HepG2 (cell line): ENCODE data around the gene MRPL42. TPM values are rescaled to one million over a fixed set of nuclear protein-coding genes. Genes with fewer than 3 reads are reported as not detected.

Source experiments
- ATAC-seq: fragments of 200-7000 bp; cut with Tn5 transposase; 3 replicates; pipeline ENCODE4 v1.9.1; 2020; ENCODE audit warnings: mild to moderate bottlenecking, moderate library complexity
- BruUV-seq: library from RNA; stranded (reverse); fragments of 400-500 nt; replicated peaks from 2 replicates; lab custom pipeline; 2021; lab: Mats Ljungman, UMichigan
- CTCF ChIA-PET: fragments of 300-600 bp; formaldehyde crosslinking; extraction: SDS; loops from one replicate; lab custom pipeline; 2021; ENCODE audit warnings: low total read pairs, inconsistent platforms, low intra/inter-chr PET ratio; lab: Yijun Ruan, JAX
- POLR2A ChIA-PET: fragments of 350-600 bp; sonication (Branson Sonifier 250); formaldehyde crosslinking; loops from one replicate; lab custom pipeline; 2020; ENCODE audit warnings: antibody characterized with exemption, inconsistent platforms; lab: Yijun Ruan, JAX
- DNase-seq: peaks from one replicate; pipeline ENCODE4 v3.0.0-alpha.2; 2015; ENCODE audit warnings: low spot score
- FAIRE-seq: peaks from 3 replicates; lab custom pipeline; 2011; peaks lifted over from hg19 to GRCh38; lab: Jason Lieb, UNC
- H2AFZ ChIP-seq: one replicate; pipeline ENCODE4 v1.6.1; 2011; ENCODE audit warnings: low read length, inconsistent platforms
- H3K27ac ChIP-seq: fragments of 300-600 bp; 3 replicates; pipeline ENCODE4 v1.8.0; 2011; ENCODE audit warnings: mixed run types, mild to moderate bottlenecking, mixed read lengths, low read length, inconsistent platforms; ENCODE audit not compliant: insufficient read depth; ENCODE audit errors: extremely low read length
- H3K27me3 ChIP-seq, 2 experiments: fragments of 200-600 bp in 1 of 2; 2 replicates in 1 of 2; 3 replicates in 1 of 2; pipeline versions ENCODE4 v1.6.0 to v1.8.0; 2011; ENCODE audit warnings: low read length in 2 of 2, mild to moderate bottlenecking in 2 of 2, moderate library complexity in 2 of 2, inconsistent platforms in 1 of 2; ENCODE audit not compliant: insufficient read depth in 2 of 2, control insufficient read depth in 1 of 2
- H3K36me3 ChIP-seq, 2 experiments: fragments of 200-600 bp in 1 of 2; replicated peaks in 1 of 2; 2 replicates in 1 of 2; 3 replicates in 1 of 2; pipeline versions ENCODE4 v1.5.1 to v1.8.0; 2011; ENCODE audit warnings: low read length in 2 of 2, inconsistent platforms in 1 of 2; ENCODE audit not compliant: insufficient read depth in 2 of 2, control insufficient read depth in 1 of 2
- H3K4me1 ChIP-seq: 2 replicates; pipeline ENCODE4 v1.5.1; 2012; ENCODE audit warnings: low read length, inconsistent platforms; ENCODE audit not compliant: insufficient read depth
- H3K4me2 ChIP-seq: 2 replicates; pipeline ENCODE4 v1.6.0; 2011; ENCODE audit warnings: low read depth, low read length, inconsistent platforms
- H3K4me3 ChIP-seq, 3 experiments: fragments of 200-600 bp in 1 of 3; sonication (generic), shearing (Covaris generic) in 1 of 3; replicated peaks in 1 of 3; 2 replicates each; pipeline ENCODE4 v1.5.1; 2011 to 2016; ENCODE audit warnings: low read length in 3 of 3, inconsistent platforms in 2 of 3, low read depth in 2 of 3, mild to moderate bottlenecking in 2 of 3, control low read depth in 1 of 3, mixed read lengths in 1 of 3; ENCODE audit not compliant: insufficient read depth in 1 of 3
- H3K79me2 ChIP-seq: one replicate; pipeline ENCODE4 v1.6.1; 2011; ENCODE audit warnings: low read length, inconsistent platforms; ENCODE audit not compliant: insufficient read depth
- H3K9ac ChIP-seq: 2 replicates; pipeline ENCODE4 v1.6.0; 2011; ENCODE audit warnings: mild to moderate bottlenecking, low read depth, low read length, inconsistent platforms; ENCODE audit not compliant: insufficient read depth
- H3K9me3 ChIP-seq: 2 replicates; pipeline ENCODE4 v1.5.1; 2012; ENCODE audit warnings: mild to moderate bottlenecking, low read length
- H4K20me1 ChIP-seq: 2 replicates; pipeline ENCODE4 v1.6.0; 2011; ENCODE audit warnings: inconsistent platforms, mild to moderate bottlenecking, low read length, moderate library complexity; ENCODE audit not compliant: insufficient read depth
- ARNTL ChIP-seq: sonication (generic); formaldehyde crosslinking; IDR thresholded peaks from 2 replicates; pipeline ENCODE4 v1.4.0; 2020; ENCODE audit warnings: mild to moderate bottlenecking, missing genetic modification reagents
- CTCF ChIP-seq: sonication (generic); formaldehyde crosslinking; IDR thresholded peaks from 2 replicates; pipeline ENCODE4 v1.5.0; 2020; ENCODE audit warnings: mild to moderate bottlenecking, missing genetic modification reagents, moderate library complexity
- HDAC2 ChIP-seq: sonication (generic); formaldehyde crosslinking; IDR thresholded peaks from 2 replicates; pipeline ENCODE4 v1.4.0; 2020; ENCODE audit warnings: missing genetic modification reagents
- MAFK ChIP-seq, 2 experiments: IDR thresholded peaks in 1 of 2; conservative IDR thresholded peaks in 1 of 2; 2 replicates each; pipeline ENCODE4 v1.6.1; 2011; ENCODE audit warnings: improper control_type of control experiment in 2 of 2, low read length in 2 of 2
- MYNN ChIP-seq: sonication (generic); formaldehyde crosslinking; IDR thresholded peaks from 2 replicates; pipeline ENCODE4 v1.4.0; 2020; ENCODE audit warnings: mild to moderate bottlenecking, low read depth, missing genetic modification reagents
- PAF1 ChIP-seq: IDR thresholded peaks from 2 replicates; pipeline ENCODE4 v1.6.1; 2016; ENCODE audit warnings: missing genetic modification reagents, missing compliant biosample characterization
- RAD21 ChIP-seq: fragments of 450-650 bp; formaldehyde crosslinking; IDR thresholded peaks from 2 replicates; pipeline ENCODE4 v1.5.0; 2020; ENCODE audit warnings: mild to moderate bottlenecking
- SMC3 ChIP-seq: IDR thresholded peaks from 2 replicates; pipeline ENCODE4 v1.6.1; 2011; ENCODE audit warnings: low read length, improper control_type of control experiment
- STAG1 ChIP-seq: sonication (generic); formaldehyde crosslinking; IDR thresholded peaks from 2 replicates; pipeline ENCODE4 v1.4.0; 2020; ENCODE audit warnings: missing genetic modification reagents
- TOE1 ChIP-seq: sonication (generic); formaldehyde crosslinking; IDR thresholded peaks from 2 replicates; pipeline ENCODE4 v1.4.0; 2020; ENCODE audit warnings: mild to moderate bottlenecking, missing genetic modification reagents
- ZMAT3 ChIP-seq: sonication (generic); formaldehyde crosslinking; conservative IDR thresholded peaks from 2 replicates; pipeline ENCODE4 v1.7.0; 2021; ENCODE audit warnings: missing genetic modification reagents
- ZNF207 ChIP-seq: fragments of 450-650 bp; IDR thresholded peaks from 2 replicates; pipeline ENCODE4 v1.6.1; 2016; ENCODE audit warnings: antibody characterized with exemption, borderline replicate concordance
- ZNF24 ChIP-seq: fragments of 450-650 bp; IDR thresholded peaks from 2 replicates; pipeline ENCODE4 v1.6.1; 2017; ENCODE audit warnings: antibody characterized with exemption, mild to moderate bottlenecking
- ZNF260 ChIP-seq: sonication (generic); formaldehyde crosslinking; IDR thresholded peaks from 2 replicates; pipeline ENCODE4 v1.4.0; 2020; ENCODE audit warnings: missing genetic modification reagents, low read depth, mild to moderate bottlenecking, borderline replicate concordance
- ZNF292 ChIP-seq: sonication (generic); formaldehyde crosslinking; IDR thresholded peaks from 2 replicates; pipeline ENCODE4 v1.8.1; 2022; ENCODE audit warnings: mild to moderate bottlenecking, low read depth, missing genetic modification reagents, borderline replicate concordance
- ZNF317 ChIP-seq: sonication (generic); formaldehyde crosslinking; IDR thresholded peaks from 2 replicates; pipeline ENCODE4 v1.5.0; 2020; ENCODE audit warnings: mild to moderate bottlenecking, missing genetic modification reagents
- ZNF333 ChIP-seq: sonication (generic); formaldehyde crosslinking; IDR thresholded peaks from 2 replicates; pipeline ENCODE4 v1.4.0; 2020; ENCODE audit warnings: mild to moderate bottlenecking, missing genetic modification reagents, borderline replicate concordance
- ZNF549 ChIP-seq: sonication (generic); formaldehyde crosslinking; IDR thresholded peaks from 2 replicates; pipeline ENCODE4 v1.5.0; 2020; ENCODE audit warnings: missing genetic modification reagents
- ZNF598 ChIP-seq: sonication (generic); formaldehyde crosslinking; IDR thresholded peaks from 2 replicates; pipeline ENCODE4 v1.5.1; 2020; ENCODE audit warnings: mild to moderate bottlenecking, missing genetic modification reagents, borderline replicate concordance
- ZNF674 ChIP-seq: sonication (generic); formaldehyde crosslinking; IDR thresholded peaks from 2 replicates; pipeline ENCODE4 v1.5.0; 2020; ENCODE audit warnings: low read depth, mild to moderate bottlenecking, missing genetic modification reagents
- WGBS: methylation state at CpG from one replicate; pipeline ENCODE4 v1.1.6; 2017; ENCODE audit warnings: low lambda C conversion rate; 5-methylcytosine and 5-hydroxymethylcytosine counted together
- in situ Hi-C: cut with HindIII; loops from 2 replicates; pipeline ENCODE4 v1.10.0; 2017; ENCODE audit warnings: low pct_unique_long_range_greater_than_20kb; ENCODE audit not compliant: extremely low pct_ligation_motif_present
- intact Hi-C: fragments of 100-400 bp; cut with micrococcal nuclease; formaldehyde crosslinking; loops from one replicate; pipeline ENCODE4 v1.10.0; 2022; ENCODE audit not compliant: unreplicated experiment
- polyA plus RNA-seq, 8 experiments: library from polyadenylated mRNA; depleted of rRNA in 3 of 8; stranded (reverse) in 7 of 8; unstranded in 1 of 8; fragments of >200 nt; fragmentation: Illumina TruSeq in 4 of 8; extraction: Trizol in 4 of 8; gene quantifications; 2 replicates each; pipeline versions ENCODE4 v1.2.1 to v1.2.3, GENCODE V29; 2011 to 2016; ENCODE audit warnings: low read depth in 4 of 8, missing spikeins in 1 of 8, mixed read lengths in 1 of 8; ENCODE audit not compliant: insufficient read depth in 1 of 8
- total RNA-seq, 5 experiments: library from RNA; depleted of rRNA; stranded (reverse); fragments of >200 nt; fragmentation: Illumina TruSeq; extraction: Trizol; gene quantifications; 2 replicates each; pipeline ENCODE4 v1.2.3, GENCODE V29; 2016; ENCODE audit warnings: low read depth in 1 of 5
- TF ChIP-seq, protein P1 (sequence below): sonication (generic); formaldehyde crosslinking; IDR thresholded peaks from 2 replicates; pipeline ENCODE4 v1.8.1; 2023; ENCODE audit warnings: mild to moderate bottlenecking, inconsistent platforms, moderate library complexity, missing genetic modification reagents, borderline replicate concordance

The MRPL42 gene
- total and polyA plus RNA-seq, 2 of the 13 experiments (the other 11 are each of a cell fraction or from before 2014, with no cell fraction given): 93.3 to 148 TPM

DNA sequence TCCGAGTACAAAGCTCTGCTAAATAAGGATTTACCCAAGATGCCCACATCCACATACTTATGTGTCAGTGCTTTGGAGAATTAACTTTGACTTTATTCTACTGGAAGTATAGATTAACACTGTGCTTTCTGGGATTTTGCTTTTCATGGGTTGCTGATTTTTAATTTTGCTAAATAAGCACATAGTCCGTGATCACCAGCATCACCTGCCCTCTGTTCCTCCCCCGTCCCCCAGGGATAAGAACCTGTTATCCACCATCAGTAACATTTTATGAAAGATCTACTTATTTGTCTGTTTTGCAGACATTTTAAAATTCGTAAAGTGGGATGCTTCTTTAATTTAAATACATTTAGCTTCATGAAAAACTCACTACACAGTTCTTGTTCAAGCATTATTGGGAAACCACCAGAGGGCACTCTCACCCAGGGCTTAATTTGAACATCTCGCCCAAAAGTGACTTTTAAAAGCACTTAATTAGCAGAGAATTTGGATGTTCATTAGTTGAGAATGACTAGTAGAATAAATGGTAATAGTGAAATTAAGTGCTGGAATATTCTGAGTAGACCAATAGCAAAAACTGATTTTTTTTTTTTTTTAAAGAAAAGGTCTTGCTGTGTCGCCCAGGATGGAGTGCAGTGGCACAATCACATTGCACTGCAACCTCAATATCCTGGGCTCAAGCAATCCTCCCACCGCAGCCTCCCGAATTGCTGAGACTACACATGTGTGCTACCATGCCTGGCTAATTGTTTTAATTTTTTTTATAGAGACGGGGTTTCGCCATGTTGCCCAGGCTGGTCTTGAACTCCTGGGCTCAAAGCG lies 35.7 kb downstream of the MRPL42 start:
- in situ Hi-C loops: loop anchor here (10.0 kb wide), 1 partner anchor 62 kb away; no protein-coding TSS in a partner anchor
- Histone ChIP-seq H4K20me1 (no peaks in the 10 kb centered on the region), H3K27ac (no peak overlapping the region), H3K4me2 (no peak overlapping the region), H3K4me1 (no peaks in the 10 kb centered on the region), H3K4me3 (no peak overlapping the region), H3K27me3 (no peaks in the 10 kb centered on the region), H3K79me2 (no peaks in the 10 kb centered on the region), H3K9ac (no peak overlapping the region), H3K36me3 (peaks cover 1 to 16% of the 10 kb centered on the region in 2 experiments; a peak in 3 of 5 replicates), H2AFZ (no peak overlapping the region), H3K9me3 (no peaks in the 10 kb centered on the region)
- FAIRE-seq (no peak), DNase-seq (peak; percentile 33), ATAC-seq (no peak)
- ChIA-PET CTCF (interaction anchor here (1.0 to 4.2 kb wide), 5 partner anchors 61 to 599 kb away, joined by 4 to 49 read pairs (median 5); no protein-coding TSS in a partner anchor), POLR2A (no interaction called here)
- intact Hi-C loops: loop anchor here (2.0 to 10.0 kb wide), 7 partner anchors 62 to 600 kb away; partner anchors contain the start of gene CRADD
- no TSS peak for BruUV-seq
- WGBS: 74% methylated on average over 11 of the region's 11 CpGs
- TF ChIP-seq SMC3 (peak; percentile 88), STAG1 (peak; percentile 71), ZNF292 (no peak), TOE1 (no peak), HDAC2 (CRISPR knock-in tag) (no peak), ZNF207 (no peak), ZNF549 (CRISPR knock-in tag) (no peak), MAFK (conservative IDR thresholded peaks at IDR 0.05 in 1 of 2, IDR thresholded peaks at IDR 0.05 in 1 of 2; ENCODE audit: low read length in 2 of 2) (peak in 1 of 2 experiments; percentile 32; a peak in 2 of 4 replicates), CTCF (CRISPR knock-in tag) (peak; percentile 59), ZMAT3 (CRISPR knock-in tag) (no peak), ZNF598 (no peak), ZNF674 (no peak), ARNTL (no peak), ZNF24 (no peak), ZNF260 (CRISPR knock-in tag) (no peak), PAF1 (CRISPR knock-in tag) (no peak), MYNN (CRISPR knock-in tag) (no peak), ZNF333 (no peak), RAD21 (CRISPR knock-in tag) (peak; percentile 42; the same call in 1 of the 2 replicates), ZNF317 (CRISPR knock-in tag) (no peak)
- TF ChIP-seq, protein P1, sequence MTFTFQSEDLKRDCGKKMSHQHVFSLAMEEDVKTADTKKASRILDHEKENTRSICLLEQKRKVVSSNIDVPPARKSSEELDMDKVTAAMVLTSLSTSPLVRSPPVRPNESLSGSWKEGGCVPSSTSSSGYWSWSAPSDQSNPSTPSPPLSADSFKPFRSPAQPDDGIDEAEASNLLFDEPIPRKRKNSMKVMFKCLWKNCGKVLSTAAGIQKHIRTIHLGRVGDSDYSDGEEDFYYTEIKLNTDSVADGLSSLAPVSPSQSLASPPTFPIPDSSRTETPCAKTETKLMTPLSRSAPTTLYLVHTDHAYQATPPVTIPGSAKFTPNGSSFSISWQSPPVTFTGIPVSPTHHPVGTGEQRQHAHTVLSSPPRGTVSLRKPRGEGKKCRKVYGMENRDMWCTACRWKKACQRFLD (CRISPR knock-in tag): no peak
